Measurements from ENCODE around the gene SDC4. TPM values are rescaled to one million over a fixed set of nuclear protein-coding genes. Genes with fewer than 3 reads are reported as not detected.

SDC4 gene
- total and polyA plus RNA-seq, 2 experiments from 2014 or later = 28.5 to 39.9 TPM

GRCh38 chr20:45387274-45387673 lies 39.0 kb upstream of the SDC4 start:
- H3K27me3 ChIP-seq (ENCODE audit: insufficient read depth) = no peaks in the 10 kb centered on the region
- H3K27ac ChIP-seq (ENCODE audit: low read depth) = no peak overlapping the region
- no peak overlapping the region for H3K4me2 ChIP-seq
- no peak for DNase-seq (ENCODE audit: low spot score)
- no peaks in the 10 kb centered on the region for H3K36me3 Mint-ChIP-seq (ENCODE audit: low read depth)
- no peak overlapping the region for H3K4me3 Mint-ChIP-seq
- no peaks in the 10 kb centered on the region for H3K9me2 ChIP-seq (ENCODE audit: insufficient read depth)
- TF ChIP-seq NANOG (IDR thresholded peaks at IDR 0.05; ENCODE audit: borderline replicate concordance) = no peak
- no peak for TF ChIP-seq REST (IDR thresholded peaks at IDR 0.05; ENCODE audit: unreplicated experiment)
- TF ChIP-seq CTCF (conservative IDR thresholded peaks at IDR 0.05; ENCODE audit: low read depth in 2 of 2) = no peak
- no peak for TF ChIP-seq POLR2AphosphoS5 (IDR thresholded peaks at IDR 0.05; ENCODE audit: low read depth)
- no peak for TF ChIP-seq ZNF462 (CRISPR knock-in tag; IDR thresholded peaks at IDR 0.05)
- no peak for TF ChIP-seq CREB1 (CRISPR knock-in tag; IDR thresholded peaks at IDR 0.05; ENCODE audit: low read depth)
- no peak for TF ChIP-seq ZNF114 (CRISPR knock-in tag; IDR thresholded peaks at IDR 0.05)
- TF ChIP-seq ZNF331 (CRISPR knock-in tag; IDR thresholded peaks at IDR 0.05; ENCODE audit: low read depth) = no peak
- no peak for TF ChIP-seq STAT1 (IDR thresholded peaks at IDR 0.05; ENCODE audit: unreplicated experiment)
- TF ChIP-seq EZH2 (IDR thresholded peaks at IDR 0.05; ENCODE audit: low read depth, unreplicated experiment) = no peak
- TF ChIP-seq JUNB (IDR thresholded peaks at IDR 0.05; ENCODE audit: unreplicated experiment) = no peak
- no peak for TF ChIP-seq EZH2phosphoT487 (IDR thresholded peaks at IDR 0.05; ENCODE audit: unreplicated experiment)
- H3K27ac Mint-ChIP-seq = no peak overlapping the region
- H3K4me1 Mint-ChIP-seq = no peaks in the 10 kb centered on the region
- ATAC-seq = no peak
- no peak overlapping the region for H2AFZ ChIP-seq
- no peaks in the 10 kb centered on the region for H3K27me3 Mint-ChIP-seq (ENCODE audit: insufficient read depth, low read depth, poor library complexity)
- no peak overlapping the region for H3K4me3 ChIP-seq
- H3K4me1 ChIP-seq (ENCODE audit: insufficient read depth) = no peaks in the 10 kb centered on the region
- H3K79me2 ChIP-seq (replicated peaks; ENCODE audit: insufficient read depth) = no peaks in the 10 kb centered on the region
- H4K20me1 ChIP-seq (replicated peaks; ENCODE audit: insufficient read depth) = no peaks in the 10 kb centered on the region
- no peaks in the 10 kb centered on the region for H3K36me3 ChIP-seq (ENCODE audit: insufficient read depth)
- no peaks in the 10 kb centered on the region for H3F3A ChIP-seq (replicated peaks; ENCODE audit: low read depth)
- no peaks in the 10 kb centered on the region for H3K9me3 Mint-ChIP-seq
